Limb (tissue), 2 donors: ENCODE results near the gene CACNA1C.

ENCODE experiments used
- DNase-seq, 2 donors: peaks; one replicate each; pipeline ENCODE4 v3.0.0-alpha.2; 2016; ENCODE audit errors: extremely low spot score in 2 of 2

Gene CACNA1C

DNA sequence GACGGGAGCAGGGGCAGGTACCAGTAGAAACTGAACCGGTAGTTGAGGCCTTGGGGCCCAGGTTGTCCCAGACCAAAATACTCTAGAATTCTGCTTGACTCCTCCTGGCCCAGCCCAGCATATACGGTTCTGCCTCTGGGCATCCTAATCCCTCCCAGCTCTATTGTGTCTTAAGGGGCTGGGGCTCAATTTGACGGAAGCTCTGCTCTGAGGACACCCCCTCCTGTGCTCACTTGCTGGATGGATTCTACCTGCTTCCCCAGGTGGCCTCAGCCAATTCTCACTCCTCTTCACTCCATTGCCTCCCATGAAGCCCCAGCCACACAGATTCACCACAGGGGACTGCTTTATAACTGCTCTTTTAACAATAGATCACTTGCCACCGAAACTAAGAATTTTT is 522.5 kb downstream of the CACNA1C start:
- no peak for DNase-seq

DNA sequence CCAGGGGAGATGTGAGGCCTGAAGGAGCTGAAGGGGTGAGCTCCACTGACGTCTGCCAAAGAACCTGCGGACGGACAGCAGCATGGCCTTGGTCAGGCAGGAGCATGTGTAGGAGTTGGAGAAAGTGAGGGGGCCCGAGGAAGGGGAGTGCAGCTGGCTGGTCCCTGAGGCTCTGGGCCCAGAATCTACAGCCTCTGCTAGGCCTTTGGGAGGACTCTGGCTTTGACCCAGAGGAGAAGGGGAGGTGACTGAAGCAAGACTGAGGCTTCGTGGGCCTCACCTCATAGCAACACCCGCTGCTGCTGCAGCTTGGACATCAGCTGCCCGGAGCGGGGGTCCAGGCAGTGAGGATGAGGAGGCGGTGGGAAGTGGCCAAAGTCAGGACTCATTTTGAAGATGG is 525.4 kb downstream of the CACNA1C start:
- DNase-seq = no peak

DNA sequence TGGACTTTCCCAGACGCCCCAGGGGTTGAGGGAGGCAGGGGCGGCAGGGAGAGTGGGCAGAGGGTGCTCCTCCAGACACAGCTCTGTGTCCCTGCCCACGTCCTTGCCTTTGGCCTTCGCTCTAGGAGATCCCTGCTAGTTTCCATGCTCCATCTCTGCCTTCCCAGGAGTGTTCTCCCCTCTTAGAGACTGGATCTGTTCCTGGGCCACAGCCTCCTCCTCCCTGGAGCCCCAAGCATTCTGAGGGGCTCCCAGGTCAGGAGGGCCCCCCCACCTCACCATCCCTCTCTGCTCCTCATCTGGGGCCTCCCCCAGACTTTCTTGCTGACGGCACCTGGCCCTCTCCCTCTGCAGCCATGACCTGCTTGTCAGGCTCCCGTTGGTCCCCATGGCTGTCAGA is 526.0 kb downstream of the CACNA1C start:
- DNase-seq = no peak

DNA sequence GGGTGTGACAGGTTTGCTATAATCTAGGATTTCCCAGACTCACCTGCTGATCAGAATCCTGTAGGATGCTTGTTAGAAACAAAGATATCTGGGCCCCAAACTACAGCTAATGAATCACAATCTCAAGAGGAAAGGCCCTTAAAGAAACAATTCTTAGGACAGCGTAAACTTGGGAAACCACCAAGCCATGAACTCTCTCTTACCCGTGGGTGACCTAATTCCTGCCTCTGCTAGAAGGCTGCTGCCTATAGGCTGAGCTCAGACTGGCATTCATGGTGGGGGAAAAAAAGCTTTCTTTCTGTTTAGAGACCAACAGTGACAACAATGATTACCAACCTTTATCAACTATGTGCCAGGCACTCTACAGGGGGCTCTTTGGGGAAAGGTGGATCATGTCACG is 528.0 kb downstream of the CACNA1C start:
- no peak for DNase-seq

DNA sequence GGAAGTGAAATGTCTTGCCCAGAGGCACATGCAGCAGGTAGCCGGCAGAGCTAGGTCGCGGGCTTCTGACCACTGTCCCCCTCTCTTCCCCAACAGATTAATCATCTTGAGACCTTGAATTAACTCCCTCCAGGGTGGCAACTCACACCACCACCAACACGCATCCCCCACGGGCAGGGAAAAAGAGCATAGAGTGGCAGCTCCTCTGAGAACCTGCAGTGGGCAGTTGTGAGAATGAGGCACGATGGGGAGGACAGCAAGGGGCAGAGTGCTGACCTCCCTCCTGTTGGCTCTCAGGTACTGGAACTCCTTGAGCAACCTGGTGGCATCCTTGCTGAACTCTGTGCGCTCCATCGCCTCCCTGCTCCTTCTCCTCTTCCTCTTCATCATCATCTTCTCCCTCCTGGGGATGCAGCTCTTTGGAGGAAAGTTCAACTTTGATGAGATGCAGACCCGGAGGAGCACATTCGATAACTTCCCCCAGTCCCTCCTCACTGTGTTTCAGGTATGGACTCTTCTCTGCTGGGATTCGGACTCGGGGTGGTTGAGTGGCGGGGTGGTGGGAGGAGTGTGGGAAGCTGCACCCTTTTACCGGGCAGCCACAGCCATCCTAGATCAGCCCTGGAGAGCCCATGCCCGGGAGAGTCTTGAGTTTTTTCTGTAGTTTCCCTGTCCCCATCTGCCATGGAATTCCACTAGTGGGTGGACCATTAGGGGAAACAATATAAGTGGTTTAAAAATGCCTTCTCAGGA is 528.7 kb downstream of the CACNA1C start:
- no peak for DNase-seq

DNA sequence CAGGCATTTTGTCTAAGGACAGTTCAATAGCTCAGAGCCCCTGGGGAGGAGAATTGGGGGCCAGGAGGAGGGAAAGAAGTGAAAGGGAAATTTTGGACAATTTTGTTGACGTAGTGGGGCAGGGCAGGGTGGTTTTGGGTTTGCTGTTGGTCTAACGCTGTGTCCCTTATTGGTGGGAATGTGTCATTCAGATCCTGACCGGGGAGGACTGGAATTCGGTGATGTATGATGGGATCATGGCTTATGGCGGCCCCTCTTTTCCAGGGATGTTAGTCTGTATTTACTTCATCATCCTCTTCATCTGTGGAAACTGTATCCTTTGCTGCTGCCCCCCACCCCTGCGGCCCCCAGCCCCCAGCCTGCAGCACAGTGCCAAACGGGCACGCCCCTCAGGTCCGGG is 529.8 kb downstream of the CACNA1C start:
- DNase-seq = no peak

DNA sequence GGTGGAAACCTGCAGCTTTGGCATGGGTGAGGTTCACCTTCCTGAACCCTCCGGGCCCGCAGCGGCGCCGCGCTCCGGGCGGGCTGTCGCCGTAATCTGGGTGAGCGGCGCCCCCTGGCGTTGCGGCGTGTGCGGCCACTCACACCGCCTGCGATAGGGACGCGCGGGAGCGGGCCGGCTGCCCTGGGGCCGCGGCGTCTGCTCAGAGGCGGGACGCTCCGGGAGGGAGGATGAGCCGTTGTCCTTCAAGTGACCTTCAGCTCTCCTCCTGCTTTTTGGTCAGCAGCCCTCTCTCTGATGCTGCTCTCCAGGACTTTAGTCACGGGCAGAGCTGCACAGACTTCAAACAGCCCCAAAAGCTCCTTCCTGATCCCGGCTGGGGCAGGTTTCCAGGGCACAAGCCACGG is 530.3 kb downstream of the CACNA1C start:
- peak; percentile 23 to 84 for DNase-seq

DNA sequence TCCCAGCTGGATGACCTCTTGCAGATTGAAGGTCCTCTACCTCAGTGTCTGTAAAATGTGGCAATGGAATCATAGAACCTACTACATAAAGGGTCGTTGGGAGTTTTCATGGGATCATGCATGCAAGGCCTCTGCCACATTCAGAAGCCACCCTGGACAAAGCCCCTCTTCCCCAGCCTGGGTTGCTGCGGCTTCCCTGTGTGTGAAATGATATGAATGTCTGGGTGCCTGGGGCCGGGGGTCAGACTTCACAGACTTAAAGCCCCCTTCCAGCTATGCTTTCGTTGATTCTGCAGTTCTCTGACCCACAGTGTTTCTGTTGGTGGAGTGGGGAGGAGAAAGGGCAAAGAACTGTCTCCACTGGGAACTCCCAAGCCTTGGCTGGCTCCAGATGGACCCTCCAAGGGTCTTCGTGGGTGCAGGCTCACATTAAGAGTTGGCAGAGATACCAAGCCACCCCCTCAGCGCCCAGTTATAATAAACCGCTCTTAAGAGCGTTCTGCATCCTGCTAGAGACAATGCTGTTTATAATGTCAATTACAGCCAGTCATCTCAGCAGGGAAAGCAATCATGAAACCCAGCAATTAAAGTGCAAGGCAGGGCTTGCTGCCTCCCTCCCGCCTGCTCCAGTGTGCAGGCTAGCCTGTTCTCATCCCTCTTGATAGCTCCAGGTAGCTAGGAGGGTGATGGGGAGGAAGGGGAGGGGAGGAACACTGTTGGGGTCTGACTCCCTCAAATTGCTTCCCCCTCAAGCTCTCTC is 531.0 kb downstream of the CACNA1C start:
- no peak for DNase-seq

DNA sequence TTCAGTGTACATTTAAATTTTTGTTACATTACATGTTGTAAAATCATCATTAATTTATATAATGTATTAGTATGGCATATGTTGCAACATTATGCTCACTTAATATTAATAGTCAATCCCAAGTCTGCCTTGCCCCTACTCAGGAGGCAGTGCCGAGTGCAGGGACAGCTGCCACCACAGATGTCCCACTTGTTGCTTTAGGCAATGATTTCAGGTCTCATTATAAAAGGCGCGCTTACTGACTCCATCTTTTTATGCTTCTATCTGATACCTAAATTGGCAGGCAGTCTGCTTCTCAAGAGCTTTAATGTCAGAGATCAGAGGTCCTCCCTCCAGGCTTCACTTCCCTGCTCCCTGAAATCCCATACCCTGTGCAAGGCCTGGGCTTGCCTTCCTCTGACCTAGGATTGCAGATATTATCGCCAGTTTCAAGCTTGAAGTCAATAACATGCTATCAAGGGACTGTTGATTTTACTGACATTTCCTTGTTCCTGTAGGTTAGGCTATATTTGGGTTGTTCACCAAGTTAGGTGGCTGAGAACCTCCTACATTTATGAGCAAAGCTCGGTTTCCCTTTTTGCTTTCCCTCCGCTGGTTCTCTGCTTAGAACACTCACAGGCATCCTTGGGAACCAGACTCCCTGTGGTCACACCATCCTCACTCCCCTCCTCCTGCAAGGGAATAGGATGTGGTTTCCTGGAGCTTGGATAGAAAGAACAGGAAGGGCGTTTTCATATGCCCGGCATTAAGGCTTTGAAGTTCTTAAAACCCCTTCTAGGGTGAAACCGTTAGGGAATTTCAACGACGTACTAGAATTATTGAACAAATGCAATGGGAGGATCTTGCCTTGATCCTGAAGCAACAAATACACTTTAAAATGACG is 533.6 kb downstream of the CACNA1C start:
- peak in 1 of 2 donors; percentile 3 for DNase-seq

DNA sequence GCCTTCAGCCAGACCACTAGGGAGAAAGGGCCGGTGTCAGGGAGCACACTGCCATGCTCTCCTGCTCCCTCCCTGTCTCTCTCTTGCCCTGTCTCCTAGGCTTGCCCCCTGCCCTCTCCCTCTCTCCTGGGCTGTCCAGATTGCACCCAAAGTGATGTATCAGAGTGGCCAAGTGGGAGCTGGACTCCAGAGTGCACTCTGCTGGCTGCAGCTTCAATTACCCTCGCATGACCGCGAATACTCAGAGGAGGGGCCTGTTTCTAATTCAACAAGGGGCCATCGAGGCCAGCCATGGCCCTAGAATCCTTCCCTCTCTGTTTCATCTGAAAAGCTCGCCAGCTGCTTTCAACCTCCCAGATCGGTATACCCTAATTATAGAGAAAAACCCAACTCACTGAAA is 535.6 kb downstream of the CACNA1C start:
- DNase-seq = no peak

DNA sequence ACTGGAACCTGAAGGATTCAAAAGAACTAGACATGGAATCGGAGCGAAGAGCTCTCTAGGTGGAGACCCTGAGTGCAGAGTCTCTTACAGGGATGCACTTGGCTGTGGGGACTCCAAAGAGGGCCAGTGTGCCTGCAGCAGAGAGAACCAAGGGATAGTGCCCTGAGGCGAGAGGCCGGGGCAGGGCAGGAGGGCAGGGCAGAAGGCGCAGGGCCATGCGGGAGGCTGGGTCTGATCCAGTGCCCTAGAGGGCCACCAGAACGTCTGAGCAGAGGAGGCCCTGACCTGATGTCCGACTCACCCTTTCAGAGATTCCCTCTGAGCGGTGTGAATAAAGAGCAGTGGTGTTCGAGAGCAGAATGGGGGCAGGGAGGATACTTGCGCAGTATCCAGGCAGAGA is 536.6 kb downstream of the CACNA1C start:
- DNase-seq = no peak

DNA sequence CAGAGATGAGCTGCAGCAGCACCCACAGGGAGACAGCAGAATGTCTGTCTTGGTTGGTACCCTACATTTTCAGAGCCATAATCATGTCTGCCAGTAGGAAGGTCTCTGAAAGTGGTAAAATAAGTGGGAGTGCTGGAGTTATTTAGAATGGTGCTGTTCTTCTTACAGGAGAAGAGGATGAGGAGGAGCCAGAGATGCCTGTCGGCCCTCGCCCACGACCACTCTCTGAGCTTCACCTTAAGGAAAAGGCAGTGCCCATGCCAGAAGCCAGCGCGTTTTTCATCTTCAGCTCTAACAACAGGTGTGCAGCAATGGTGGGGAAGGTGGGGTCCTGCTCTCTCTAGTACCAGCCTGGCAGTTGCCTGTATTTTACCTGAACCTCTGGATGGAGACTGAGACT is 540.3 kb downstream of the CACNA1C start:
- DNase-seq = no peak

DNA sequence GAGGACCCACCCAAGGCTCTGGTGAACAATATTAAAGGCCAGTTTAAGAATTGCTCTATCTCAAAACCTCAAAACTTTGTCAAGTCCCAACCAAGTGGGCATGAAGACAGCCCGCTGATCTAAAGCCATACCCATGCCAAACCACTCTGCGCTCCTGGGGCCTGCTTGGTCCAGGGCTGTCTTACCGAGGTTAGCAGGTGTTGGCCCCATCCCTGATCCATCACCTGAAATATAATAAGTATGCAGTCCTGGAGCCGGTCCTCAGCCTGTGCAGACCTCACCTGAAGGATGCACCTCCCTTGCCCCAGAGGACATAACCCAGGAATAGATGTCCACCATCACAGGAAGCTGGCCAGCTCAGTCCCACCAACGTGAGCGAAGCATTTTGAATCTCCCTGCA is 543.7 kb downstream of the CACNA1C start:
- DNase-seq = no peak

DNA sequence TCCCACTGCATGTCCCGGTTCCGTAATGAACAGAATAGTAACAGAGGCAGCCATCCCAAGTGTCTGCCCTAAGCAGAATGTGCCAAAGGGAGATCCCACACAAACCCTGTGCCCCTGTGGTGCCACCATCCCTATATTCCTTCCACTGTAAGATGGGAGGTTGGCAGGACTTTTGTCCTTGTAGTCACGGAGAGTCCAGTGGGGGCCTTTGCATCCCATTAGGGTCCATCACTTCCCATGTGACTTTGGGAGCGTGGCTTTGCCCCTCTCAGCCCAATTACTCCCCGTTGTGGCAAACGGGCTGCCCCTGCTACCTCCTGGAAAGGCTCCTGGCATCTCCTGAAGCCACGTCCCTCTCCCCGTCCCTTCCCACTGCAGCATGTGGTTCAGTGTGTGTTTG is 552.5 kb downstream of the CACNA1C start:
- DNase-seq = no peak

DNA sequence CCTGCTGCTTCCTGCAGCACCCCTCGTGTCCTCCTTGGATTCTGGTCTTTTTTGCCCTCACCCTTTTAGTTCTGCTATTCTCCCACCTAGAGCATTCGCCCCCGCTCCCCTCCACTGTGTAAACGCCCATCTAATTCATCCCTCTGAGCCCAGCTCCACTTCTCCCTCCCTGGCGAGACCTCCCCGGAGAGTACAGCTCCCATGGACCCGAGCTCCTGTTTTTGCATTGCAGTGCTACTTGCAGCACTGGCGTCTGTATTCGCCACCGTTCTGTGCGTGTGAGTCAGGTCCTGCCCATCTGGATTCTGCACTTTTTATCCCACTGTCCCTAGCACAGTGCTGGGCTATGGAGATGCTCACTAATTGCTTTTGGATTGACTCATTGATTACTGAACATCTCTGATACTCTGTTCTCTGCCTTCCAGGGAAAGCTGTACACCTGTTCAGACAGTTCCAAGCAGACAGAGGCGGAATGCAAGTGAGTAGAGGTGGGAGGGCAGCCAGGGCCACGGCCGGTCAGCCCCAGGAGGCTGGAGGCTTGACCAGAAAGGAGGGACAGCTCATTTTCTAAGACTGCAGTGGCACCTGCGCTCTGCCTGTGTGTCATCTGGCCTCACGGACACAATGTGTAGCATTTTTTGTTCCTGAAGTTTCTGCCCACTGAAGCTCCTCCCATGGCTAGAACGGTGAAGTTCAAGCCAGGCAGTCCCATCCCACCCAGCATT is 553.6 kb downstream of the CACNA1C start:
- DNase-seq = no peak

DNA sequence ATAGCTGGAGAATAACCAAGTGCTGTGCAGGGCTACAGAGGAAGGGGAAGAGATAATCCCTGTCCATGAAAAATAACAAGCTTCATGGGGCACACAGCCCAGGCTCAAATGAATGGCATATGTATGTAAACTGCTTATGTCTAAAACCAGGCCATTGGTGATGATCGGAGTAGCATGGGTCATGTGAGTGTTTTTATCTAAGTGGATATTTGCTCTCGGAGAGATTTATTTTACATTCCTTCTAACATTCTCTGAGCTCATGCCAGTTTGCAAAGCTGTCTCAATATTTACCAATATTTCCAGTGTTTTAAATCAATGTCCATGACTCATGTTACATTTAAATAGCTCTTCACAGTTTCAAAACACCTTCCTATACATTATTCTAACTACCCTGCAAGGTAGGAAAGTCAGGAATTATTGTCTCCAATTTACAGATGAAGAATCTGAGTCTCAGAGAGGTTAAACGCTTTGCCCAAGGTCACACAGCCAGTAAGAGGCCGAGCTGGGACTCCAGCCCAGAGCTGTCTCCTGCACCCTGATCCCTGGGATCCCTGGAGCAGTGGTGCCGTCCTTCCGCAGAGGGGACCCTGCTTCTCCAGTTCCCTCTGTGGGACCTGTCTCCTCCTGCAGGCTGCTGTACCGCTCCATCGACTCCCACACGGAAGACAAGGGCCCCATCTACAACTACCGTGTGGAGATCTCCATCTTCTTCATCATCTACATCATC is 555.3 kb downstream of the CACNA1C start:
- no peak for DNase-seq

DNA sequence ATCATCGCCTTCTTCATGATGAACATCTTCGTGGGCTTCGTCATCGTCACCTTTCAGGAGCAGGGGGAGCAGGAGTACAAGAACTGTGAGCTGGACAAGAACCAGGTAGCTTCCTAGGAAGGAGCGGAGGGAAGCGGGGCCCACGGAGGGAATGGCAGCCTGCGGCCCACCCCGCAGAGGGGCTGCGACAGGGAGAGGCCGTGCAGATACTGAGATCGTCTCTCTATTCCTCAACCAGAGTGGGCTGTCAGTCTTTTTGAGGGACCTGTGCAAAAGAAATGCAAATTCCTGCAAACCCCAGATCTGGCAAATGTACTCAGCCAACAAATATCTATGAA is 555.8 kb downstream of the CACNA1C start:
- DNase-seq = no peak

DNA sequence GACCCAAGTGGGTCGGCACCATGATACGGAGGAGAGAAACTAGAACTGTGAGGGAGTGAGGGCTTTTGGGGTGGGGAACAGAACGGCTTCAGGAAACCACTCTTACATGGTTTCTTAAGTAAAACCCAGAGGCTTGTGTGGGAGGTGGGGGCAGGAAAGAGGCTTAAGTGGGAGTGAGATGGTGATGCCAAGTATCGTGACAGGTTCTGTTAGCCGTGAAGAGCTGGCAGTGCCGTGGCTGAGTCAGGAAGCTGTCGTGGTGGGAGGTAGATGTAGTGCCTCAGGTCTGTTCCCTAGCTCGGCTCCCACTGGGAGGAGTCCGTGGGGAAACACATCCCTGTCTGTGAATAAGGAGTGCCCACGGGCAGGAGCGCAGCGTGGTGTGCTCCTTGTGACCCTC is 556.2 kb downstream of the CACNA1C start:
- DNase-seq = no peak

DNA sequence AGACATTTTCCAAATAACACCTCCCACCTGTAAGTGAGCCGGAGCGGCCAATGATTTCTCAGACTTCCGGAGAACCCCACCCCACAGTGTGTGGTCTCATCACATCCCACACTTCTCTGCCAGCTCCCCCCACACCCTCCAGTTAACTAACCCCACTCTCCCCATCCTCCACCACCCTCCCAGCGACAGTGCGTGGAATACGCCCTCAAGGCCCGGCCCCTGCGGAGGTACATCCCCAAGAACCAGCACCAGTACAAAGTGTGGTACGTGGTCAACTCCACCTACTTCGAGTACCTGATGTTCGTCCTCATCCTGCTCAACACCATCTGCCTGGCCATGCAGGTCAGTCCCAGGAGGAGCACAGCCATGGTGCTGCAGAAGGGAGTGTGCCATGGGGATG is 557.6 kb downstream of the CACNA1C start:
- DNase-seq = no peak

DNA sequence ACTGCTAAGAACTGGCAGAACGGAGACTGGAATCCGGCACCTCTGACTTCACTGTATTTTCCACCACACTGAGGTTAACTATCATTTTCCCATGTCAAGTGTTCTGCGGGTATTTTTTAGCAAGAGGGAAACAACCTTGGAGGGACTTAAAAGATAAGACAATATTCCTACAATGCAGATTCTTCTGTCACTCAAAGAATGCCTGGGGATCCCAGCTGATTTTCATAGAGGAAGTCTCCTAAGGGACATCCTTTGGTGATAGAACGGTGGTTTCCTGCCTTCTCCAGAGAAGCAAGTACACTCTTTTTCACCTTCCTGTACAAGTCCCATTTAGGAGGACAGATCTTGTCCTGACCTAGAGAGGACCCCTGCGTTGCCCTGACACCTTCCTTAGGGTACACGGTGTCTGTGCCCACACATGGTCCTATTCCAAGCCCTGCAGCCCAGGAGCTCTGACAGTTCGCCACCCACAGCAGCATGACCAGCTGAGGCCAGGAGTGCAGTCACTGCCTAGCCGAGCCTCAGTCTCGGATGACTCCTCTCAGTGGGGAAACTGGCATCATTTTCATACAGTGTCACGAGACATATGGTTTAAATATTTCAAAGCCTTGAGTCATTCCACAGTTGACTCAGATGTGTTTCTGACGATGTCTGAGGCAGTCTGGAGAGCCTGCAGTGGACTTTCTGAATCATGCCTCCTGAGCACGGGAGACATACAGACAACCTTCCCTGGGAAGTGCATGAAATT is 560.7 kb downstream of the CACNA1C start:
- no peak for DNase-seq
